HG03378 (cell line): ENCODE measurements around the gene ASPN.

Source experiments
- ATAC-seq: cut with Tn5 transposase; IDR thresholded peaks from one replicate; pipeline ENCODE4 v1.9.1; 2021; ENCODE audit warnings: mild to moderate bottlenecking, moderate library complexity; ENCODE audit not compliant: unreplicated experiment

Gene ASPN

DNA sequence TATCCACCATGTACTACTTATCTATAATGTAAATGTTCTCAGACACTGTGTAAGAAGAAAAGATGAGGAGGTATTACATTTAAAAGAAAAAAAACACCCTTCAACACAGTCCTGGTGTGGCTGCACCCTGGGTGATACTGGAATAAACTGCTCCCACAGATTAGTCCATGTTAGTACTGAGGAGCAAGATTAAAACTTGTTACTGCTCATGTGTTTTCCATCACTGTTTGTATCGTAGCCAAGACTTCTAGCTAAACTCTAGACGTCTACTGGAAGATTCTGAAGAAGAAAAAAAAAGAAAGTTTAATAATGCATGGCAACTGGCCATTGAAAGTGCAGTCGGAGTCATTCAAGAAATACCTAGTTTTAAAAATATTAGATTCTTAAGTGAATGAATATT, at the start of gene ASPN:
ASPN (minus strand) TSS at position 178 of the 400 bp plus-strand sequence.
- ATAC-seq, result no peak

DNA sequence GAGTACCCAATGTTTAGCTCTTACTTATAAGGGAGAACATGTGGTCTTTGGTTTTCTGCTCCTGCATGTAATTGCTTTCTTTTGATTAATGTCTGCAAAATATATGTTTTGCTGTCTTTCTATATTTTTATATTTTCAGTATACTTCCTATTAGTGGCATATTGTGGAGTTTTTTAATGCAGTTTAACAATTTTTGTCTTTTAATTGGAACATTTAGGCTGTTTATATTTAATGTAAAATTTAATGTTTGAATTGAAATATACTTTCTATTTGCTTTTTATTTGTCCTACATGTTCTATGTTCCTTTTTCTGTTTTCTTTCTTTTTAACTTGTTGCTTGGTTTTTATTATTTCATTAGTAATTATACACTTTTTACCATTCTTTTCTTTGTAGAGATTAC, 48.6 kb upstream of the ASPN start:
- ATAC-seq, result no peak

DNA sequence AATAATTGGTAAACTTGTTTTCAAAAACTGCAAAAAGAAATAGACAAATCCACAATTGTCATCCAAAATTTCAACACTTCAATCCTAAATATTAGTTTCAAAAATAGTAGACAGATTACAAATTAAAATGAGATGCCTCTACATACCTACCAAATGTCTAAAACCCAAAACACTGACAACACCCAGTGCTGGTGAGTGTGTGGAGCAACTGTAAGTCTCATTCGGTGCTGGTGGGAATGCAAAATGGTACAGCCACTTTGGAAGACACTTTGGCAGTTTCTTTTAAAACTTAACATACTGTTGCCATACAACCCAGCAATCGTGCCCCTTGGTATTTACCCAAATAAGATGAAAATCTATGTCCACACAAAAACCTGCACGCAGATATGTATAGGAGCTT, 46.8 kb upstream of the ASPN start:
- ATAC-seq, result no peak

DNA sequence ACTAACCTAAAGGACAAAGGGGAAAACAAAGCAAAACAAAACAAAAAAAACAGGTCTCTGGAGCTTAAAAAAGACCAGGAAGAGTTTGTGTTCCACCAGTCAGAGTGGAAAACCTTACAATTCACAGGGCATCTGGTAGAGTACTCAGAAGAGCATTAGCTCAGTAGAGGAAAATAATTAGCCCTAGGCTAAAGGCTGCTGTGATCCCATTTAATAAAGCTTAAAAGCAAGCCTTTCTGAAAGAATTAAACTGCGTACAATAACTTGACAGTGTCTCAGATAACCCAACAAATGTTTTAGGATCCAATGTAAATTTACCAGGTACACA, 46.2 kb upstream of the ASPN start:
- ATAC-seq, result no peak

DNA sequence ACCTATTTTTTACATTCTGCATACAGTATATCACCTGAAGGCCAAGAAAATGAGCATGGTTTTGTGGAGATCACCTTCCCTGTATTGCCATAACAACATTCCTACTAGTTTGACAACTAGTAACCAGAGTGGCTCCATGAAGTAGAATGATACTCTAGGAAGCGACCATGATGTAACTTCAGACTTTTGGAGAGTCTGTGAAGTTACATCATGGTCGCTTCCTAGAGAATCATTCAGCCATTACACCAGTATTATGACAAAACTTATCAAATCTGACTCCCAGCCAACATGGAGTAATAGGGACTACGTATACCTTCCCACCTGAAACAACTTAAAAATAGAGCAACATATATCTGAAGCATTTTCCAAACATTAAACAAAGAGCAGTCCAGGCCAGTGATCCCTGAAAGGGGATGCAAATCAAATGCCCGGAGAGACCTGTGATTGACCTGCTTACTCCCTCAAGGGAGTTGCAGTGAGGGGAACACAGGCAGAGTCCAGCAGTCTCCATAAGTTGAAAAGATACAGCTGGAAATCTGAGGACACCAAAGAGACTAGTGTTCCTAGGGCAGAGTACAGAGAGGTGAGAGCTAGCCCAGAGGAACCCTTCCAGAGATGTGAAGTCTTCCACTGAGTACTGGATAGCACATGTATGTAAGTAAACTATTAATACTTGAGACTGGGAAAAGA, 45.7 kb upstream of the ASPN start:
- no peak for ATAC-seq

DNA sequence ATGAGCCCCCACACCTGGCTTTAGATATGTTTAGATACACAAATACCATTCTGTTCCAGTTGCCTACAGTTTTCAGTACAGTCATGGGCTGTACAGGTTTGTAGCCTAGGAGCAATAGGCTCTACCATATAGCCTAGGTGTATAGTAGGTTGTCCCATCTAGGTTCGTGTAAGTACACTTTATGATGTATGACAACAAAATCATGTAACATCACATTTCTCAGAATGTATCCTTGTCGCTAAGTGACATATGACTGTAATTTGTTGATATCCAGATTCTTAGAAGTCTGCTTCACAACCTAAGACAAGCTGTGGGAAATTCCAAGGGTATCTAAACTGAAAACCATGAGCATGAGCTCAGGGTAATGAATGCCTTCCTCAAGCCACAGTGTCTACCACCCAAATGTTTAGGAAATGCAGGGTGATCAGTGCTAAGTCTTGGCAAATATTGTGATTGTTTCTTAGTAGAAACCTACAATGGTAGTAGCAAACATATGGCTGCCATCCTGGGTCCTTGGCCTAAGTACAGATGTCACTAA, 45.1 kb upstream of the ASPN start:
- ATAC-seq, result no peak

DNA sequence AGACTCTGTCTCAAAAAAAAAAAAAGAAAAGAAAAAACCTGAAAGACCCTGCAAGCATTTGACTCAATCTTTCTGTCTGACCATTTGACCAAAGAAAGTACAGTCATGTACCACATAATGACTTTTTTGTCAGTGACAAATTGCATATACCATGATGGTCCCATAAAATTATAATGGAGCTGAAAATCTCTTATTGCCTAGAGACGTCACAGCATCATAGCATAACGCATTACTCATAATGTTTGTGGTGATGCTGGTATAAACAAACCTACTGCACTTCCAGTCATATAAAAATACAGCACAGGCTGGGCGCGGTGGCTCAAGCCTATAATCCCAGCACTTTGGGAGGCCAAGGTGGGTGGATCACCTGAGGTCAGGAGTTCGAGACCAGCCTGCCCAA, 43.0 kb upstream of the ASPN start:
- no peak for ATAC-seq

DNA sequence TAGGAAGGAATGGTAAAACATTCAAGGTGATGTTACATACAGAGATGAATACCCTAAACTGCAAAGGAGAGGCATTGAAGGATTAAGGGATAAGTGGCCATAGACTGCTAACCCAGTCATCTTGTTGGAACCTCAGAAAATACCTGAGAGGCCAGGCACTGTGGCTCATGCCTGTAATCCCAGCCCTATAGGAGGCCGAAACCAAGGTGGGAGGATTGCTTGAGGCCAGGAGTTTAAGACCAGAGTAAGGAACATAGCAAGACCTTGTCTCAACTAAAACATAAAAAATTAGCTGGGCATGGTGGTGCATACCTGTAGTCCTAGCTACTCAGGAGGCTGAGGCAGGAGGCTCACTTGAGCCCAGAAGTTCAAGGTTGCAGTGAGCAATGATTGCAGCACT, 42.6 kb upstream of the ASPN start:
- ATAC-seq, result no peak

DNA sequence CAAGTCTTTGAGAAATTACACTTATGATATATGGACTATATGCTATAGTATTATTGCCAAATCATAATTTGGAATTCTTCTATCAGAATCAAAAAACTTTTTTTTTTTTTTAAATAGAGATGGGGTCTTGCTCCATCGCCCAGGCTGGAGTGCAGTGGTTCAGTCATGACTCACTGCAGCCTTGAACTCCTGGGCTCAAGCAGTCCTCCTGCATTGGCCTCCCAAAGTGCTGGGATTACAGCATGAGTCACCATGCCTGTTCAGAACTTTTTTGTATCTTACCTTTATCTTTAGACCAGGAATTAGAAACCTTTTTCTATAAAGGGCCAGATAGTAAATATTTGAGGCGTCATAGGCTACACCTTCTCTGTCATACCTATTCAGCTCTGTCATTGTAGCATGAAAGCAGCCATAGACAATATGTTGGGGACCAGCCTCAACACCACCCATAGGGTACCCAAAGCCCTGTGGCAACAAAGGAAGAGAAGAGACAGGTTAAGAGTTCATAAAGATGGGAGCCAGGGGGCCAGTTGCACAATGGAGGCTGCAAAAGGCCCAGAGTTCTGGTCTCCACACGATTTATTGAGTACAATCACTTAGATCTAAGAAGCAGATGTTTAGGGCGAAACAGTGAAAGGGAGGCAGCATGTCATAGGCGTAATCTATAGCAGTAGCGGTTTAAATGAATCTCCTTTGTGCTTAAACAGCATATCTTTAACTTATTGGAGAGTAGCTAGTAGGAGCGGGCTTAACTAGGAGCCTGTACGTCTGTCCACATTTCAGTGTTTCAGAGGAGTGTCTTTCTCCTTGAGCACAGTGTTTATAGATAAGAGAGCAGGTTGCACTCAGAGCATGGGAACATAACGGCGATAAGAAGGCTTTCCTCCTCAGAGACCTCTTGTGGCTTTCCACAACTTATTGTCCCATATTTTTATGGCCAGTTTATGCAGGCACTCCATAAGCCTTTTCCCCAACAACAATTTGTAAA, 41.0 kb upstream of the ASPN start:
- no peak for ATAC-seq

DNA sequence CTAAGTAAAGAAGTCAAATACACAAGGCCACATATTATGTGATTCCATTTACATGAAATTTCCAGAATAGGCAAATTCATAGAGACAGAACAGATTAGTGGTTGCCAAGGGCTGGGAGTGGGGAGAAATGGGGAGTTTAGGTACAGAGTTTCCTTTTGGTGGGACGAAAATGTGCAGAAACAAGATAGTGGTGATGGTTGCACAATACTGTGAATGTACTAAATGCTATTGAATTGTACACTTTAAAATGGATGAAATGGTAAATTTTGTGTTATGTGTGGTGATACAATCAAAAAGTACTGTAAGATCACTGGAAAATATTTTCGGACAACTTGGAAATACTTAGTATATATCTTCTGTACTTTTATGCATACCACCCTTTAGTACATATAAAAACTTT, 38.5 kb upstream of the ASPN start:
- ATAC-seq, result no peak

DNA sequence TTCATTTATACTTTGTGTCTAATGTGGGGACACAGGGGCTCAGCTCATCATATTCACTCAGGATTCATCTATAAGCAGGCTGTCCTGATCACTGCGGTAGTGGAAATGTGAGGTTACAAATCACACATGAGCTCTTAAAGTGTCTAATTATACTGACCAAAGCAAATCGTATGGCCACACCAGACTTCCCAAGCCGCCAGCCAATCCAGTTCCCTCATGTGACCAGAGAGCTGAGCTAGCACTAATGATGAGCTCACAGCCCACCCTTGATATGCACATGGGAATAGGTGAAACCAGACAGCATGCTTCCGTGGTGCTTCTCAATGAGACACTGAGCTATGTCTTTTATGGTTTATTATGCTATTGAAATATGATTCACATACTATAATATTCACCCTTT, 35.9 kb upstream of the ASPN start:
- ATAC-seq, result no peak

DNA sequence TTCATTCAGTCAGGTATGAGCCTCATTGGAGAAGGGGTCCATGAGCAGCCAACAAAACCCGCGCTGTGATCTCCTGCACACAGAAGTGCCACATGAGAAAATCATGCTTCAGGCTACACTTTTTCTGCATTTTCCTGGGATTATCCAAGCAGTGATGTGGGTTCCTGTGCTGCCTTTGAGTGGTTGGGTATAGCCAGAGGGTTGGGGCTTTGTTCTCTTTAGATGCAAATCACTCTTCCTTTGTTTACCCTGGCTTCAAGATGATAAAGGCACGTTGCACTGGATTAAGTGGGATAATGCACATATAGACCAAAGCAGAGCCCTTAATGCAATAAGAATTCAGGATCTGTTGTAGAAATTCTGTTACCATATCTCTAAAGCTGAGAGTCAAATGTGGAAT, 34.7 kb upstream of the ASPN start:
- ATAC-seq, result no peak

DNA sequence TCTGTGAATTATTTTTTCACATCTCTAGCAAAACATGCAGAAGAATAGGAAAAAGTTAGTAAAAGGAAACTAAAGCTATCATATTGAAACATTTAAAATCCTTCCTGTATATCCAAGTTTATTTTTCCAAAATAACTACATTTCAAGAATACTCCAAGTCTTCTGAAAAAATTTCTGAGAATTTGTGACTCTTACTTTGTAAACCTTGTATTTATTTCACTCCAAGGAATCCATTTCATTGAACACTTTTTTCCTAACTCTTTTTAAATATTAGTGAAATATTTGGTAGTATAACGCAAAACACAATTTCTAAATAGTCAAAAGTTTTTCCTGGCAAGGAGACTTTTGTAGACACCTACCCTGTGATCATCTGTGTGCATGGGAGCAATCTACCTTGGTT, 34.2 kb upstream of the ASPN start:
- no peak for ATAC-seq

DNA sequence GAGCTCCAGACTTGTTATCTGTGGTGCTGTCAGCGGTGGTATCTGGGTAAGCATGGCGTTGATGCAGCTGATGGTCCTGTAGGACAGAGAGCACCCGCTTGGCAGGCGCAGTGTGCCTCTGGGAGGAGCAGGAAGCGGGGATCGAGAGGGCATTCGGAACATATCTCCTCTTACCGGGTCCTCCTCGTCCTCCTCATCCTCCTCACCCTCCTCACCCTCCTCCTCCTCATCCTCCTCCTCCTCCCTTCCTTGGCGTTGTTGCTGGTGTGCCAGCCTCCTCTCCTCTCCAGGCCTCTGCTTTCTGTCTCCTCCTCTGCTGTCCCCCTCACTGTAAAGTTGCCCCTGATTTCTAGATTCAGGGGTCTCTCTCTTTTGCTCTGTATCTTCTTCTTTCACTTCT, 32.3 kb upstream of the ASPN start:
- no peak for ATAC-seq

DNA sequence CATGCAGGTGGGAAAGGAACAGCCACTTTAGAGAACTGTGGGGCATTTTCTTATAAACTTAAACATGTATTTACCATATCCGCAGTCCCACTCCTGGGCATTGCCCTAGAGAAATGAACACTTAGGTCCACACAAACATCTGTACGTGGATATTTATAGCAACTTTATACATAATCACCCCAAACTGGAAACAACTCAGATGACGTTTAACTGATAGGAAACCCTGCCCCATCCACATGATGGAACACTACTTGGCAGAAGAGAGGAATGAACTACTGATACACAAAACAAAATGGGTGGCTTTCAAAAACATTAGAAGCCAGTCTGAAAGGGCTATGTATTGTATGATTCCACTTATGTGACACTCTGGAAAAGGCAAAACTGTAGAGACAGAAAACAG, 31.0 kb upstream of the ASPN start:
- ATAC-seq, result no peak

DNA sequence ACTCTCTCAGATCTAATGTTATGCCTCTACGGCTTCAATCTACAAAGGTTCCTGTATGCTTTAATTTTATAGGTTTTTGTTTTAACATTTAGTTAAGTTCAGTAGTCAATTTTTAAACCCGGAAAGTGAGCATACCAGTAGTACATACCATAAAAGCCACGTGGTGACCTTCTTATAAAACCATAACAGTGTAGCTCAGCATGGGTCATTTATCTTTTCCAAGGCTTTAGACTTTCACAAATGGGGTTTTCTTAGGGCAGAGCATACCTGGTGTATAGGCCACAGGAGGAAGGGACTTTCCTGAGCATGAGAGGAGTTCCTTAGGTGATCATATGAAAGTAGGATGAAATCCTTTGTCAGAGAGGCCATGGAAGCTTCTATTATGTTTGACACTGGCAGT, 30.3 kb upstream of the ASPN start:
- ATAC-seq, result no peak

DNA sequence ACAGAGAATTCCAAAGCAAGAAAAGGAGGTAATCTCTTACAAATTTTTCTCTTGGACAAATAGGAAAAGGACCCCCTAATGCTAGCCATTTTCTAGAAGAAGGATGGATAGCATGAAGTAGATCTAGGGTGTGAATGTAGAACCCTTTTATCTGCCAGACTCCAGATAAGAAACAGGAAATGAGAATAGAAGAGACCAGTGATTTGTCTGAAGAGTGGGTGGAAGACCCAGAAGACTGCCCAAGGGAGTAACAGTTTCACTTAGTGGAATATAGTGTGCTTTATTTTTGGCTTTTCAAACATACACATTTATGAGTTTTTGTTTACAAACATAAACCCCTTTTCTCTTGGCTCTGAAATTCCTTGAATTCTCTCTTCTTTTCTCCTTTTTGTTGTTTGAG, 28.4 kb upstream of the ASPN start:
- no peak for ATAC-seq

DNA sequence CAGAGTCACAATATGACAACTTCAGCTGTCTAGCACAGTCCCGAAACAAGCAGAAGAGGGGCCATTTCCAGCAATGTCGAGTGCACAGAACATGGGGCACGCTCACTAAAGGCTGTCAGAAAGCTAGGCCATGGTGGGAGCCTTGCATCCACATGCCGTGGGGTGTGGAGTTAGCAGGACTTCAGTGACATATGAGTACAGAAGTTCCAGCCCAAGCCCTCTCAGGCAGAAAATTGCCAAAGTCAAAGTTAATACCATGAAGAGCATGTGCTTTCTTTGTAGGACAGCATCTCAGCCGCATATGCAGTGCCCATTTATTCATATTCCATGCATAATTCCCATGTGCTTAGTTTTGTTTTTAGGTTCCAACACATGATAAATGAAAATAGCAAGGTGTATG, 26.7 kb upstream of the ASPN start:
- no peak for ATAC-seq

DNA sequence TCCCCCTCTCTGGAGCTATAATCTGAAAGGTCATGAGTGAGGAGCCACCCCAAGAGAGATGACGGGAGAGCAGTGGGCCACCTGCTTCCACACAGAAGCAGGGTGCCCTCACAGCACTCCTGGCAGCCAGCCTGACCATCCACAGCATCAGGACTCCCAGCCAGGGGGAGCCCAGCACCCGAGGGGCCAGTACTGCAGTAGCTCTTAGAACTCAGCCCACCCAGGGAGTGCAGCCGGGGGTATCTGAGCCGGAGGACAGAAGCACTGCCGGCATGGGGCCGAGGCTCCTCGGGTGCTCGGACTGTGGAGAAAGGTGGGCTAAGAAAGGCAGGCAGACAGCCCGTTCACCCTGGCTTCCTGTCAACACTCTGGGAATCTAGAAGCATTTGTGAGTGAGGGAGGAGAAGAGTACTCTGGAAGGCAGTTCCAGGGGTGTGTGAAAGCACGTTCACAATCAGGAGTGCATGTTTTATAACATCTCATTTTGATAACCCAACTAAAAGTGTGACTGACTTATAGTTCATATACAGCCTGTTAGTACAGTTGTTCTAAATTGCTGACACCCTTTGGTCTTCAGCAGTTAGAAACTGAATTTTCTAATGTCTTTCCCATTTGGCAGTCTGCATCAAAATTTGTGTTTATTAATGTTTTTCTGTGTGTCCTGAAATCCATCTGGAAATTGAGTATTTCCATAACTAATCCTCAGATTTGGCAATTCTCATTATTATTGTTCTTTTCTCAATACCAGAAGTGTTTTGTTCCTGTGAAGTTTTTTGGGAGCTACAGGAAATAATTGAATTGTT, 25.9 kb upstream of the ASPN start:
- no peak for ATAC-seq

DNA sequence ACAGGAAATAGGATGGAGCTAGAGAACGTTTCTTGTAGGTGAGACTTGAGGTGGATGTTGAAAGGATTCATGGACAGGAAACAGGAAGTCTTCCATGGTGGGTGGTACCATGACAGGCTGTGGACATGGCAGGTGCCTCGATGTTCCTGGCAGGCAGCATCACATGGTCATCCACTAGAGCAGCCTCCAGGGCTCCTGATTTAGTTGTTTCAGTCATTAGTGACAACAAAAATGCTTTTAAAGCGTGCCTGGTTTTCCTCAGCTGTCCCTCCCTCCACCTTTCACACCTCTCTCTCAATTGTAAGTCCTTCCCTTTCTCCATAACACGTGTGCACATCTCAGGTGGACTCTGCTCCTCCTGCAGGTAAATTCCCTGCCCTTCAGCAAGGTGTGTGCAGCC, 25.2 kb upstream of the ASPN start:
- ATAC-seq, result no peak

DNA sequence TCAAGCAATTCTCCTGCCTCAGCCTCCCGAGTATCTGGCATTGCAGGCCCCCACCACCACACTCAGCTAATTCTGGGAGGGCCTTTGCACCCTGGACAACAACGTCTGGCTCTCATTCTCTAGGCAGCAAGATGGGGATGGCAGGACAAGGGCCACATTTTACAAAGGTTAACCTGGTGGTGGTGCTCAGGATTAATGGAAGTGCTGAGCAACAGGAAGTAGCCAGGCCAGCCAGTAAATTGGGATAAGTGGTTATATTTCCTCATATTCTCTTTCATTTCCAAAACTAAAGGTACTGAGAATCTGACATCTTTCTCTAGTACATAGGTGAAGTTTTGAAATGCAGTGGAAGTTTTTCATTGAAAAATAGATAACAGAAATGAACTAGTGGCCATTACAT, 24.7 kb upstream of the ASPN start:
- no peak for ATAC-seq
